GM19372 (cell line): ENCODE measurements around the gene KCNQ1.

Experiments
- ATAC-seq: cut with Tn5 transposase; IDR thresholded peaks from one replicate; pipeline ENCODE4 v1.9.1; 2021; ENCODE audit warnings: mild to moderate bottlenecking, low read depth, moderate library complexity; ENCODE audit not compliant: unreplicated experiment

Gene KCNQ1

GRCh38 chr11:2656859-2657258, 212.1 kb downstream of the KCNQ1 start:
- ATAC-seq: no peak

- ATAC-seq: no peak
Measured at GRCh38 chr11:2657697-2658284, 213.0 kb downstream of the KCNQ1 start.

GRCh38 chr11:2660357-2660939, 215.6 kb downstream of the KCNQ1 start:
- no peak for ATAC-seq

GRCh38 chr11:2661173-2662023, 216.6 kb downstream of the KCNQ1 start:
- no peak for ATAC-seq

GRCh38 chr11:2662024-2662312, 217.2 kb downstream of the KCNQ1 start:
- ATAC-seq: no peak

- no peak for ATAC-seq
Measured at GRCh38 chr11:2662430-2663299, 217.9 kb downstream of the KCNQ1 start.

- no peak for ATAC-seq
Measured at GRCh38 chr11:2663506-2663905, 218.7 kb downstream of the KCNQ1 start.

GRCh38 chr11:2663915-2664314, 219.1 kb downstream of the KCNQ1 start:
- ATAC-seq: no peak

- ATAC-seq: no peak
Measured at GRCh38 chr11:2664376-2664775, 219.6 kb downstream of the KCNQ1 start.

- ATAC-seq: no peak
Measured at GRCh38 chr11:2664791-2665525, 220.2 kb downstream of the KCNQ1 start.

GRCh38 chr11:2665526-2666400, 221.0 kb downstream of the KCNQ1 start:
- no peak for ATAC-seq

GRCh38 chr11:2666401-2666741, 221.6 kb downstream of the KCNQ1 start:
- ATAC-seq: no peak

- ATAC-seq: no peak
Measured at GRCh38 chr11:2666828-2667570, 222.2 kb downstream of the KCNQ1 start.

GRCh38 chr11:2667940-2668339, 223.1 kb downstream of the KCNQ1 start:
- ATAC-seq: no peak

- ATAC-seq: no peak
Measured at GRCh38 chr11:2668876-2669275, 224.1 kb downstream of the KCNQ1 start.

GRCh38 chr11:2669634-2670469, 225.0 kb downstream of the KCNQ1 start:
- ATAC-seq: no peak

- ATAC-seq: no peak
Measured at GRCh38 chr11:2670541-2671100, 225.8 kb downstream of the KCNQ1 start.

GRCh38 chr11:2671748-2672147, 226.9 kb downstream of the KCNQ1 start:
- ATAC-seq: no peak
